KMS-11 (cell line): ENCODE data around the gene SCFD1.

Experiments
- H2AFZ ChIP-seq: fragments of 200-600 bp; sonication (generic); 2 replicates; pipeline ENCODE4 v1.6.1; 2016; ENCODE audit warnings: antibody characterized with exemption, mixed run types, low read depth
- H3K27ac ChIP-seq: fragments of 200-600 bp; sonication (generic); 2 replicates; pipeline ENCODE4 v1.6.1; 2016; ENCODE audit warnings: mild to moderate bottlenecking, mixed run types
- H3K27me3 ChIP-seq: fragments of 200-600 bp; sonication (generic); 2 replicates; pipeline ENCODE4 v1.6.1; 2017; ENCODE audit warnings: mild to moderate bottlenecking, low read depth, mixed run types, moderate library complexity; ENCODE audit not compliant: insufficient read depth
- H3K36me3 ChIP-seq: fragments of 200-600 bp; sonication (generic); 2 replicates; pipeline ENCODE4 v1.6.1; 2017; ENCODE audit warnings: mild to moderate bottlenecking, mixed run types; ENCODE audit not compliant: insufficient read depth
- H3K4me1 ChIP-seq: fragments of 200-600 bp; sonication (generic); 2 replicates; pipeline ENCODE4 v1.6.1; 2016; ENCODE audit warnings: mild to moderate bottlenecking, low read depth, mixed run types; ENCODE audit not compliant: poor library complexity, severe bottlenecking
- H3K4me2 ChIP-seq: fragments of 200-600 bp; sonication (generic); 2 replicates; pipeline ENCODE4 v1.7.0; 2016; ENCODE audit warnings: mild to moderate bottlenecking, mixed run types
- H3K4me3 ChIP-seq: fragments of 200-600 bp; sonication (generic); IDR thresholded peaks from 2 replicates; pipeline ENCODE4 v1.6.1; 2017; ENCODE audit warnings: low read depth, low read length, mixed read lengths; ENCODE audit not compliant: insufficient read depth
- H3K79me2 ChIP-seq: fragments of 200-600 bp; sonication (generic); 2 replicates; pipeline ENCODE4 v1.6.1; 2016; ENCODE audit warnings: low read depth, mixed run types; ENCODE audit not compliant: insufficient read depth
- H3K9ac ChIP-seq: fragments of 200-600 bp; sonication (generic); 2 replicates; pipeline ENCODE4 v1.6.1; 2016; ENCODE audit warnings: mild to moderate bottlenecking, mixed run types
- H4K20me1 ChIP-seq: fragments of 200-600 bp; sonication (generic); 2 replicates; pipeline ENCODE4 v1.6.1; 2016; ENCODE audit warnings: mild to moderate bottlenecking, mixed run types; ENCODE audit not compliant: insufficient read depth
- CTCF ChIP-seq: fragments of 200-600 bp; sonication (generic); conservative IDR thresholded peaks from 2 replicates; pipeline ENCODE4 v1.6.1; 2017; ENCODE audit warnings: low read depth, mild to moderate bottlenecking, antibody characterized with exemption, low read length, moderate library complexity, mixed read lengths

Gene SCFD1

GRCh38 chr14:30692669-30693068, 70.5 kb downstream of the SCFD1 start:
- H3K4me2 ChIP-seq = no peak overlapping the region

GRCh38 chr14:30698463-30698862, 76.3 kb downstream of the SCFD1 start:
- no peak overlapping the region for H3K4me2 ChIP-seq
- no peaks in the 10 kb centered on the region for H3K36me3 ChIP-seq
- TF ChIP-seq CTCF = no peak

More at GRCh38 chr14:30692669-30693068, 70.5 kb downstream of the SCFD1 start:
- H3K36me3 ChIP-seq = no peaks in the 10 kb centered on the region
- H2AFZ ChIP-seq = no peak overlapping the region
- H3K79me2 ChIP-seq = no peaks in the 10 kb centered on the region
- no peaks in the 10 kb centered on the region for H3K4me1 ChIP-seq
- no peaks in the 10 kb centered on the region for H3K27me3 ChIP-seq
- H3K9ac ChIP-seq = no peak overlapping the region
- no peak overlapping the region for H3K4me3 ChIP-seq
- no peaks in the 10 kb centered on the region for H4K20me1 ChIP-seq
- TF ChIP-seq CTCF = no peak
- no peak overlapping the region for H3K27ac ChIP-seq

GRCh38 chr14:30706704-30707103, 84.6 kb downstream of the SCFD1 start:
- Histone ChIP-seq H3K79me2 (no peaks in the 10 kb centered on the region), H3K4me1 (no peaks in the 10 kb centered on the region), H3K36me3 (no peaks in the 10 kb centered on the region), H3K4me2 (no peak overlapping the region), H3K4me3 (no peak overlapping the region), H2AFZ (no peak overlapping the region), H3K9ac (no peak overlapping the region), H3K27me3 (no peaks in the 10 kb centered on the region), H3K27ac (no peak overlapping the region), H4K20me1 (no peaks in the 10 kb centered on the region)
- no peak for TF ChIP-seq CTCF

More at GRCh38 chr14:30698463-30698862, 76.3 kb downstream of the SCFD1 start:
- no peaks in the 10 kb centered on the region for H3K4me1 ChIP-seq
- no peak overlapping the region for H3K4me3 ChIP-seq
- H2AFZ ChIP-seq = no peak overlapping the region
- H4K20me1 ChIP-seq = no peaks in the 10 kb centered on the region
- H3K79me2 ChIP-seq = no peaks in the 10 kb centered on the region
- no peak overlapping the region for H3K9ac ChIP-seq
- no peak overlapping the region for H3K27ac ChIP-seq
- H3K27me3 ChIP-seq = no peaks in the 10 kb centered on the region

- Histone ChIP-seq H3K27ac (no peak overlapping the region), H3K79me2 (no peaks in the 10 kb centered on the region), H3K4me3 (no peak overlapping the region), H3K4me1 (no peaks in the 10 kb centered on the region), H4K20me1 (no peaks in the 10 kb centered on the region), H3K4me2 (no peak overlapping the region), H3K36me3 (no peaks in the 10 kb centered on the region), H2AFZ (no peak overlapping the region), H3K9ac (no peak overlapping the region), H3K27me3 (no peaks in the 10 kb centered on the region)
- no peak for TF ChIP-seq CTCF
These were observed 86.0 kb downstream of the SCFD1 start for GRCh38 chr14:30708157-30708556.
